DOHH2 (cell line): ENCODE data around the gene MAML2.

ENCODE experiments used
- EZH2phosphoT487 ChIP-seq: fragments of 200-600 bp; sonication (generic); IDR thresholded peaks from 2 replicates; pipeline ENCODE4 v1.6.1; 2017; ENCODE audit warnings: borderline replicate concordance, mild to moderate bottlenecking, antibody characterized with exemption, low read length, moderate library complexity, mixed read lengths
- TF ChIP-seq, protein P1 (sequence below): fragments of 200-600 bp; sonication (generic); IDR thresholded peaks from one replicate; pipeline ENCODE4 v1.5.1; 2014; ENCODE audit warnings: antibody characterized with exemption, mild to moderate bottlenecking, low read depth, low read length; ENCODE audit not compliant: poor library complexity, severe bottlenecking

DNA sequence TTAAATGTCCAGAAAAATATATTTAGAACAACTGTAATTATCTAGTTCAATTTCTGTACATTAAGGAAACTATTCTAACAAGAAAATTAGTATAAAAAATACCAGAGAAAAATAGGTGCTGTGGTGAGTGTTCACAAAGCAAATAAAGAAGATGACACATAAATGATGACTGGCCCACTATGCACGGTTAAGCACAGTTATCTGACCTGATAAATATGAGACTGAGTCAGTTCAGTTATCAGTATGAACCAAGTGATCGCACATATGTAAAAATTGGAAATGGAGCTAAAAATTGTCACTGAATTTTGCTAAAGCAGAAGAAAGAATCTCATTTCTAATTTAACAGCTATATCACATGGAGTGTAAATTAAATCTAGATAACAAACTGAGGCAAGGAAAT, 18.8 kb upstream of the MAML2 start:
- TF ChIP-seq, protein P1, sequence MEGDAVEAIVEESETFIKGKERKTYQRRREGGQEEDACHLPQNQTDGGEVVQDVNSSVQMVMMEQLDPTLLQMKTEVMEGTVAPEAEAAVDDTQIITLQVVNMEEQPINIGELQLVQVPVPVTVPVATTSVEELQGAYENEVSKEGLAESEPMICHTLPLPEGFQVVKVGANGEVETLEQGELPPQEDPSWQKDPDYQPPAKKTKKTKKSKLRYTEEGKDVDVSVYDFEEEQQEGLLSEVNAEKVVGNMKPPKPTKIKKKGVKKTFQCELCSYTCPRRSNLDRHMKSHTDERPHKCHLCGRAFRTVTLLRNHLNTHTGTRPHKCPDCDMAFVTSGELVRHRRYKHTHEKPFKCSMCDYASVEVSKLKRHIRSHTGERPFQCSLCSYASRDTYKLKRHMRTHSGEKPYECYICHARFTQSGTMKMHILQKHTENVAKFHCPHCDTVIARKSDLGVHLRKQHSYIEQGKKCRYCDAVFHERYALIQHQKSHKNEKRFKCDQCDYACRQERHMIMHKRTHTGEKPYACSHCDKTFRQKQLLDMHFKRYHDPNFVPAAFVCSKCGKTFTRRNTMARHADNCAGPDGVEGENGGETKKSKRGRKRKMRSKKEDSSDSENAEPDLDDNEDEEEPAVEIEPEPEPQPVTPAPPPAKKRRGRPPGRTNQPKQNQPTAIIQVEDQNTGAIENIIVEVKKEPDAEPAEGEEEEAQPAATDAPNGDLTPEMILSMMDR: no peak
- TF ChIP-seq EZH2phosphoT487: no peak
